H7 (cell line): ENCODE results near the gene PLGLB1. TPM values are rescaled to one million over a fixed set of nuclear protein-coding genes. Genes with fewer than 3 reads are reported as not detected.
"Not testable (repeated sequence)": the region's sequence is repeated elsewhere in the genome, so short reads cannot be mapped to it uniquely, and the experiment has no call there.

Source experiments
- DNase-seq: peaks from one replicate; pipeline ENCODE4 v3.0.0; 2012
- H3K27me3 ChIP-seq: 2 replicates; pipeline ENCODE4 v1.6.0; 2011; ENCODE audit warnings: mild to moderate bottlenecking, low read length; ENCODE audit not compliant: control insufficient read depth, insufficient read depth
- H3K36me3 ChIP-seq: replicated peaks from 2 replicates; pipeline ENCODE4 v1.5.1; 2011; ENCODE audit warnings: low read length; ENCODE audit not compliant: control insufficient read depth, insufficient read depth
- H3K4me3 ChIP-seq: 2 replicates; pipeline ENCODE4 v1.5.1; 2011; ENCODE audit warnings: low read depth, mild to moderate bottlenecking, control low read depth, low read length, moderate library complexity; ENCODE audit not compliant: insufficient read depth
- total RNA-seq: library from RNA; depleted of rRNA; stranded (reverse); fragments of >200 nt; shearing (Covaris generic); gene quantifications from 2 replicates; pipeline ENCODE4 v1.2.3, GENCODE V29; 2014; rRNA removed

Gene PLGLB1
- 0.33 TPM in 1 of 2 replicates, not detected in the other for total RNA-seq

- not testable (repeated sequence) for H3K4me3 ChIP-seq, H3K36me3 ChIP-seq, H3K27me3 ChIP-seq, DNase-seq
Measured at GRCh38 chr2:87021744-87022143, at the start of gene PLGLB1. Gene PLGLB1 (minus strand): TSS chr2:87021844. CDS start chr2:87021783, 61 bp downstream.

- H3K27me3 ChIP-seq, DNase-seq, H3K4me3 ChIP-seq, H3K36me3 ChIP-seq: not testable (repeated sequence)
Measured at GRCh38 chr2:87064305-87064704, 42.7 kb upstream of the PLGLB1 start.

GRCh38 chr2:87063431-87063830, 41.8 kb upstream of the PLGLB1 start:
- H3K4me3 ChIP-seq, H3K27me3 ChIP-seq, DNase-seq, H3K36me3 ChIP-seq: not testable (repeated sequence)

- H3K4me3 ChIP-seq, H3K36me3 ChIP-seq, DNase-seq, H3K27me3 ChIP-seq: not testable (repeated sequence)
Measured at GRCh38 chr2:87061519-87061918, 39.9 kb upstream of the PLGLB1 start.

GRCh38 chr2:87057606-87058005, 36.0 kb upstream of the PLGLB1 start:
- not testable (repeated sequence) for DNase-seq, H3K27me3 ChIP-seq, H3K4me3 ChIP-seq, H3K36me3 ChIP-seq

- H3K4me3 ChIP-seq, H3K36me3 ChIP-seq, DNase-seq, H3K27me3 ChIP-seq: not testable (repeated sequence)
Measured at GRCh38 chr2:87056843-87057242, 35.2 kb upstream of the PLGLB1 start.

- H3K4me3 ChIP-seq, H3K27me3 ChIP-seq: not testable (repeated sequence)
Measured at GRCh38 chr2:87056435-87056834, 34.8 kb upstream of the PLGLB1 start.

GRCh38 chr2:87054375-87054774, 32.7 kb upstream of the PLGLB1 start:
- not testable (repeated sequence) for H3K36me3 ChIP-seq, H3K4me3 ChIP-seq, H3K27me3 ChIP-seq, DNase-seq

More at GRCh38 chr2:87056435-87056834, 34.8 kb upstream of the PLGLB1 start:
- not testable (repeated sequence) for H3K36me3 ChIP-seq, DNase-seq

- H3K27me3 ChIP-seq, H3K4me3 ChIP-seq, H3K36me3 ChIP-seq, DNase-seq: not testable (repeated sequence)
Measured at GRCh38 chr2:87041321-87041978, 19.8 kb upstream of the PLGLB1 start.

GRCh38 chr2:87028607-87029006, 7.0 kb upstream of the PLGLB1 start:
- not testable (repeated sequence) for H3K36me3 ChIP-seq, DNase-seq, H3K27me3 ChIP-seq, H3K4me3 ChIP-seq

GRCh38 chr2:87026816-87027215, 5.2 kb upstream of the PLGLB1 start:
- not testable (repeated sequence) for H3K4me3 ChIP-seq, DNase-seq, H3K27me3 ChIP-seq, H3K36me3 ChIP-seq

- H3K4me3 ChIP-seq, H3K36me3 ChIP-seq, DNase-seq, H3K27me3 ChIP-seq: not testable (repeated sequence)
Measured at GRCh38 chr2:87025927-87026326, 4.3 kb upstream of the PLGLB1 start.

GRCh38 chr2:87023988-87024615, 2.5 kb upstream of the PLGLB1 start:
- H3K36me3 ChIP-seq, H3K4me3 ChIP-seq, DNase-seq, H3K27me3 ChIP-seq: not testable (repeated sequence)

- DNase-seq, H3K36me3 ChIP-seq, H3K4me3 ChIP-seq, H3K27me3 ChIP-seq: not testable (repeated sequence)
Measured at GRCh38 chr2:87021043-87021442, 601 bp downstream of the PLGLB1 start.

GRCh38 chr2:87019053-87019452, 2.6 kb downstream of the PLGLB1 start:
- DNase-seq, H3K27me3 ChIP-seq, H3K36me3 ChIP-seq, H3K4me3 ChIP-seq: not testable (repeated sequence)
